22Rv1 (cell line): ENCODE results near the gene AKAP9.

Experiments
- ZFX ChIP-seq: fragments of 450-650 bp; IDR thresholded peaks from 2 replicates; pipeline ENCODE4 v1.6.1; 2017; ENCODE audit warnings: antibody characterized with exemption, borderline replicate concordance
- TF ChIP-seq, protein P1 (sequence below): fragments of 450-650 bp; IDR thresholded peaks from 2 replicates; pipeline ENCODE4 v1.5.1; 2017; ENCODE audit warnings: mild to moderate bottlenecking

DNA sequence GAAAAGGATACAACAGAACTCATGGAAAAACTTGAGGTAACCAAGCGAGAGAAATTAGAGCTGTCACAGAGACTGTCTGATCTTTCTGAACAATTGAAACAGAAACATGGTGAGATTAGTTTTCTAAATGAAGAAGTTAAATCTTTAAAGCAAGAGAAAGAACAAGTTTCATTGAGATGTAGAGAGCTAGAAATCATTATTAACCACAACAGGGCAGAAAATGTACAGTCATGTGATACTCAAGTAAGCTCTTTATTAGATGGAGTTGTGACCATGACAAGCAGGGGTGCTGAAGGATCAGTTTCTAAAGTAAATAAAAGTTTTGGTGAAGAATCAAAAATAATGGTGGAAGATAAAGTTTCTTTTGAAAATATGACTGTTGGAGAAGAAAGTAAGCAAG, 62.1 kb downstream of the AKAP9 start:
- TF ChIP-seq, protein P1, sequence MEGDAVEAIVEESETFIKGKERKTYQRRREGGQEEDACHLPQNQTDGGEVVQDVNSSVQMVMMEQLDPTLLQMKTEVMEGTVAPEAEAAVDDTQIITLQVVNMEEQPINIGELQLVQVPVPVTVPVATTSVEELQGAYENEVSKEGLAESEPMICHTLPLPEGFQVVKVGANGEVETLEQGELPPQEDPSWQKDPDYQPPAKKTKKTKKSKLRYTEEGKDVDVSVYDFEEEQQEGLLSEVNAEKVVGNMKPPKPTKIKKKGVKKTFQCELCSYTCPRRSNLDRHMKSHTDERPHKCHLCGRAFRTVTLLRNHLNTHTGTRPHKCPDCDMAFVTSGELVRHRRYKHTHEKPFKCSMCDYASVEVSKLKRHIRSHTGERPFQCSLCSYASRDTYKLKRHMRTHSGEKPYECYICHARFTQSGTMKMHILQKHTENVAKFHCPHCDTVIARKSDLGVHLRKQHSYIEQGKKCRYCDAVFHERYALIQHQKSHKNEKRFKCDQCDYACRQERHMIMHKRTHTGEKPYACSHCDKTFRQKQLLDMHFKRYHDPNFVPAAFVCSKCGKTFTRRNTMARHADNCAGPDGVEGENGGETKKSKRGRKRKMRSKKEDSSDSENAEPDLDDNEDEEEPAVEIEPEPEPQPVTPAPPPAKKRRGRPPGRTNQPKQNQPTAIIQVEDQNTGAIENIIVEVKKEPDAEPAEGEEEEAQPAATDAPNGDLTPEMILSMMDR, result no peak
- TF ChIP-seq ZFX, result no peak
